Mesothelial cell of epicardium (in vitro differentiated cells): ENCODE data around the gene ICAM3. TPM values are rescaled to one million over a fixed set of nuclear protein-coding genes. Genes with fewer than 3 reads are reported as not detected.
"Not testable (repeated sequence)": the region's sequence is repeated elsewhere in the genome, so short reads cannot be mapped to it uniquely, and the experiment has no call there.

Experiments
- DNase-seq, 2 experiments: peaks; one replicate each; pipeline ENCODE4 v3.0.0; 2021; ENCODE audit warnings: low spot score in 2 of 2; ENCODE audit not compliant: unreplicated experiment in 2 of 2
- H3K27ac Mint-ChIP-seq: 2 replicates; pipeline ENCODE4 v1.8.0; 2021; ENCODE audit warnings: mixed read lengths
- H3K27me3 Mint-ChIP-seq: 2 replicates; pipeline ENCODE4 v1.8.0; 2021; ENCODE audit warnings: low read depth, mixed read lengths
- H3K36me3 Mint-ChIP-seq: 2 replicates; pipeline ENCODE4 v1.8.0; 2021; ENCODE audit warnings: mixed read lengths
- H3K4me1 Mint-ChIP-seq: 2 replicates; pipeline ENCODE4 v1.8.0; 2021; ENCODE audit warnings: mixed read lengths
- H3K4me3 Mint-ChIP-seq: 2 replicates; pipeline ENCODE4 v1.8.0; 2021; ENCODE audit warnings: mild to moderate bottlenecking, moderate library complexity, mixed read lengths
- H3K9me3 Mint-ChIP-seq: 2 replicates; pipeline ENCODE4 v1.8.0; 2021; ENCODE audit warnings: mixed read lengths
- total RNA-seq: library from RNA; stranded (reverse); gene quantifications from 3 replicates; pipeline ENCODE4 v1.2.1, GENCODE V29; 2021
- TF ChIP-seq, protein P1 (sequence below): fragments of 200-600 bp; sonication (generic); IDR thresholded peaks from one replicate; pipeline ENCODE4 v1.5.0; 2021; ENCODE audit warnings: antibody characterized with exemption; ENCODE audit not compliant: unreplicated experiment

ICAM3 gene
- total RNA-seq, 1 donor from 2014 or later, result 2.3 TPM

DNA sequence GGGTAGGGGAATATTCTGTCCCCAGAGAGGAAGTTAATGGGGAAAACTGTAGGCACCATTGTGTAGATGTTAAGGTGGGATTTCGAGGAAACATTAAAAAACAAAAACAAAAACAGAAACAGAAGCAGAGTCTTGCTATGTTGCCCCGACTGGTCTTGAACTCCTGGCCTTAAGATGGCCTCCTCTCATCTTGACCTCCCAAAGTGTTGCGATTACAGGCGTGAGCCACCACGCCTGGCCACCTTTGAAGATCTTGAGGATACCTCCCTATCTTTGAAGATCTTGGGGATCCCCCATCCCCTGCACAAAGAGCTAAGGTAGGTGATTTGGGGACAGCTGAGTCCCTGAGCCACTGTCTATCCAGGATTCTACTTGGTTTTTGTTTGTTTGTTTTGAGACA, 553 bp upstream of the ICAM3 start:
- H3K27ac Mint-ChIP-seq, result no peak overlapping the region
- no peaks in the 10 kb centered on the region for H3K9me3 Mint-ChIP-seq
- no peaks in the 10 kb centered on the region for H3K27me3 Mint-ChIP-seq
- no peaks in the 10 kb centered on the region for H3K36me3 Mint-ChIP-seq
- H3K4me3 Mint-ChIP-seq, result no peak overlapping the region
- no peak for DNase-seq
- TF ChIP-seq, protein P1, sequence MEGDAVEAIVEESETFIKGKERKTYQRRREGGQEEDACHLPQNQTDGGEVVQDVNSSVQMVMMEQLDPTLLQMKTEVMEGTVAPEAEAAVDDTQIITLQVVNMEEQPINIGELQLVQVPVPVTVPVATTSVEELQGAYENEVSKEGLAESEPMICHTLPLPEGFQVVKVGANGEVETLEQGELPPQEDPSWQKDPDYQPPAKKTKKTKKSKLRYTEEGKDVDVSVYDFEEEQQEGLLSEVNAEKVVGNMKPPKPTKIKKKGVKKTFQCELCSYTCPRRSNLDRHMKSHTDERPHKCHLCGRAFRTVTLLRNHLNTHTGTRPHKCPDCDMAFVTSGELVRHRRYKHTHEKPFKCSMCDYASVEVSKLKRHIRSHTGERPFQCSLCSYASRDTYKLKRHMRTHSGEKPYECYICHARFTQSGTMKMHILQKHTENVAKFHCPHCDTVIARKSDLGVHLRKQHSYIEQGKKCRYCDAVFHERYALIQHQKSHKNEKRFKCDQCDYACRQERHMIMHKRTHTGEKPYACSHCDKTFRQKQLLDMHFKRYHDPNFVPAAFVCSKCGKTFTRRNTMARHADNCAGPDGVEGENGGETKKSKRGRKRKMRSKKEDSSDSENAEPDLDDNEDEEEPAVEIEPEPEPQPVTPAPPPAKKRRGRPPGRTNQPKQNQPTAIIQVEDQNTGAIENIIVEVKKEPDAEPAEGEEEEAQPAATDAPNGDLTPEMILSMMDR, result no peak
- peaks cover under 1% of the 10 kb centered on the region for H3K4me1 Mint-ChIP-seq

DNA sequence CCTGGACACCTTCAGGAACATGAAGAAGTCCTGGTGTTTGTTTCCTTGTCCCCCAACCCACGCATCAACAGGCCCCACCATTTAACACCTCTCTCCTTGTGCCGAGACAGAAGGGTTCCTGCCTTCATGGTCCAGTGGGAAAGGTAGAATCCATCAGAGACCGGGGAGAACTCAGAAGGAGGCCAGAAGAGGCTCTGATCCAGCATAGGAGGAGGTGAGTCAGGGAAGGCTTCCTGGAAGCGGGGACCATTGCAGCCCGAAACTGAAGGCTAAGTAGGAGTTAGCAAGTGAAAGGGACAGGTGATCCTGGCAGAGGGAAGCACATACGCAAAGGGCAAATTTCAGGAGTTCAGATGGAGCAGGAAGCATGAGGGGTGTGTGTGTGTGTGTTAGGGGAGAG, 484 bp downstream of the ICAM3 start:
- TF ChIP-seq, protein P1, result no peak
- Mint-ChIP-seq H3K27ac (no peak overlapping the region), H3K9me3 (no peaks in the 10 kb centered on the region)

DNA sequence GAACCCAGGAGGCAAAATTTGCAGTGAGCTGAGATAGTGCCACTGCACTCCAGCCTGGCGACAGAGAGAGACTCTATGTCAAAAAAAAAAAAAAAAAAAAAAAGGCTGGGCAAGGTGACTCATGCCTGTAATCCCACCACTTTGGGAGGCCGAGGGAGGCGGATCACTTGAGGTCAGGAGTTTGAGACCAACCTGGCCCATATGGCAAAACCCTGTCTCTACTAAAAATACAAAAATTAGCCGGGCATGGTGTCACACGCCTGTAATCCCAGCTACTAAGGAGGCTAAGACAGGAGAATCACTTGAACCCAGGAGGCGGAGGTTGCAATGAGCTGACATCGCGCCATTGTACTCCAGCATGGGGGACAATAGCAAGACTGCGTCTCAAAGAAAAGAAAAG, 2.7 kb downstream of the ICAM3 start:
- H3K9me3 Mint-ChIP-seq, H3K27ac Mint-ChIP-seq, H3K27me3 Mint-ChIP-seq, DNase-seq, H3K4me3 Mint-ChIP-seq, H3K36me3 Mint-ChIP-seq: not testable (repeated sequence)
- peaks cover 23% of the 10 kb centered on the region for H3K4me1 Mint-ChIP-seq

More for the DNA sequence above, 484 bp downstream of the ICAM3 start:
- H3K27me3 Mint-ChIP-seq, result no peaks in the 10 kb centered on the region
- H3K4me1 Mint-ChIP-seq, result peaks cover 10% of the 10 kb centered on the region
- H3K36me3 Mint-ChIP-seq, result no peaks in the 10 kb centered on the region
- no peak for DNase-seq
- H3K4me3 Mint-ChIP-seq, result no peak overlapping the region

DNA sequence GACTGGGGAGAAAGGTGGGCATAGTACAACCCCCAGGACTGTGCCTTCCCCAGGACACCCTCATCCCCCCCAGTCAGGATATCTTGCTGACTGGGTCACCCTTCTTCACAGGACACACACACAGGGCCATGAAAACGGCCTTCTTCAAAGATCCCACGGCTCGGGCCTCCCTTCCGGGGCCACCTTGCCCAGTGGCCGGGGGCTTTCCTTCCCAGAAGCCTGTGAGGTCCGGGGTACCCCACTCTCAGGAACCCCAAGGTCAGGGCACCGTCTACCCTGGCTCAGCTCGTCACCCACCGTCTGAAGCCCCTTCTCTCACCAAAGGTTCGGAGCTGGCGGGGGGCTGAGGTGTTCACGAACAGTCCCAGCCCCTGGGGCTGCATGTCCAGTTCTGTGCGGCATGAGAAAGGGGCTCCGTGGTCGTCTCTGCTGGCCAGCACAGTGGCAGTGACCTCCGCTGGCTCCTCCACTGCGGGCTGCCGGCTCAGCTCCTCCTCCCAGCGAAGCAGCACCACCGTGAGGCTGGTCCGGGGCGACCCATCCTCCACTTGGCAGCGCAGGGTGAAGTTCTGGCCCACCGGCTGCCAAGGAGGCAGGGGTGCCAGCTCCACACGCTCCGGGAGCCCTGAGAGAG, 4.0 kb downstream of the ICAM3 start:
- Mint-ChIP-seq H3K4me3 (peak overlapping the region; percentile 96), H3K4me1 (peaks cover 23% of the 10 kb centered on the region), H3K27ac (no peak overlapping the region), H3K36me3 (no peaks in the 10 kb centered on the region), H3K9me3 (no peaks in the 10 kb centered on the region), H3K27me3 (no peaks in the 10 kb centered on the region)
- TF ChIP-seq, protein P1, result no peak
- no peak for DNase-seq

DNA sequence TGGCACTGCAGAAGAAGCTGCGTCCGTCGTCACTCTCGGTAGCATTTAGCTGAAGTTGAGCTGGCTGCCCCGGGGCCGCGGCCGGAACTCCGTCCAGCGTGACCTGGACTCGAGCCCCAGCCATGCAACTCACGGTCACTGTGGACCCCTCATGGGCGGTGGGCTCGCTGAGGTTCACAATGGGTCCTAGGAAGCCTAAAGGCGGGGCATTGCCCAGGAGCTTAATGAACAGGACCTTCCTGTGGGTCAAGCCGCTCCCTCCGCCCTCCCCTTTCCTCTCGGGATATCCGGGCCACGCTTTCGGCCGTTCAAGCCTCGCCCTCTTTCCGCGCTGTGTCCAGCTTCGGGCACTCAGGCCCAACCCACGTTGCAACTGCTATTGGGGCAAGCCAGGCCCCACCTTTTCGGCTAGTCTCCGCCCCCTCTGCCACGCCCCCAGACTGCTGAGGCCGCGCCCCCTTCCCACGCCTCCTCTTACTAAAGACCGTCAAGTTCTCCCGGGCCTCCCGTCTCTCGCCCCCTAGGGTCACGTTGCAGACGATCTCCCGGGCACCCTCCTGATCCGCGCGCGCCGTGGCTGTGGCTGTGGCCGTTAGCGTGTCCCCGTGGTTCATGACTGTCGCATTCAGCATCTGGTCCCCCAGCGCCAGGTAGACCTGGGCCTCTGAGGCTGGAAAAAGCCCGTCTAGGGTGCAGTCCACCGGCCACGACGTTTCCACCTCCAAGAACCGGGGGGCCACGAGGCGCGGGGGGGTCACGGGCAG, 4.7 kb downstream of the ICAM3 start:
- Mint-ChIP-seq H3K27ac (no peak overlapping the region), H3K9me3 (no peaks in the 10 kb centered on the region), H3K36me3 (peaks cover under 1% of the 10 kb centered on the region), H3K4me1 (peaks cover 23% of the 10 kb centered on the region), H3K27me3 (no peaks in the 10 kb centered on the region), H3K4me3 (peak overlapping the region; percentile 96)
- TF ChIP-seq, protein P1, result no peak
- DNase-seq, result peak; percentile 74 to 90
